SK-N-MC (cell line): Measurements from ENCODE around the gene CLEC16A.

Experiments
- EZH2 ChIP-seq: fragments of 200-600 bp; sonication (generic); IDR thresholded peaks from one replicate; pipeline ENCODE4 v1.6.1; 2017; ENCODE audit warnings: antibody characterized with exemption
- FOXP2 ChIP-seq: optimal IDR thresholded peaks from 2 replicates; pipeline ENCODE3; 2011; ENCODE audit warnings: mild to moderate bottlenecking, moderate library complexity; ENCODE audit not compliant: insufficient read depth; ENCODE audit errors: extremely low read length, control extremely low read depth
- POLR2AphosphoS5 ChIP-seq: IDR thresholded peaks from 2 replicates; pipeline ENCODE4 v1.6.1; 2012; ENCODE audit warnings: mild to moderate bottlenecking, low read depth, low read length, borderline replicate concordance

DNA sequence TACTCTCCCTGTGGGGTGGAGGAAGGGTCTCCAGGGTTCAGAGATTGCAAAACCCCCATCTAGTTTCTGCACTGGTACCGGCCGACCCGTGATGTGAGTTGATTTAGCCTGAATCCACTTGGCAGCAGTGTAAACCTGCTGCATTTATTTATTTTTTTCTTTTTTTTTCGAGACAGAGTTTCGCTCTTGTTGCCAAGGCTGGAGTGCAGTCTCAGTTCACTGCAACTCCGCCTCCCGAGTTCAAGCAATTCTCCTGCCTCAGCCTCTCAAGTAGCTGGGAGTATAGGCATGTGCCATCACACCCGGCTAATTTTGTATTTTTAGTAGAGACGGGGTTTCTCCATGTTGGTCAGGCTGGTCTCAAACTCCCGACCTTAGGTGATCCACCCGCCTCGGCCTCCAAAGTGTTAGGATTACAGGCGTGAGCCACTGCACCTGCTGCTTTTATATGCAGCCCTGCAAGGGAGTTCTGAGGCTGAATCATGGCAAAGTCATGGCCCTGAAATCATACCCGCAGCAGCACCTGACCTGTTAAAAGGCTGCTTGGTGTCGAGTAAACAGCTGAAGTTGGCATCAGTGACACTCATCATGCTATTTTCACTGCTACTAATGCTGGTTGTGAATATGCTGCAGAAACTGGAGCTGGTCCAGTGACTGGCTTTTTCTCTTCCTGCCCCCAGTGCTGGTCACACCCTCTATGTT lies 23.5 kb upstream of the CLEC16A start:
- no peak for TF ChIP-seq POLR2AphosphoS5
- no peak for TF ChIP-seq EZH2
- no peak for TF ChIP-seq FOXP2
